ENCODE results near the gene USP36. TPM values are rescaled to one million over a fixed set of nuclear protein-coding genes. Genes with fewer than 3 reads are reported as not detected.
"Not testable (repeated sequence)": the region's sequence is repeated elsewhere in the genome, so short reads cannot be mapped to it uniquely, and the experiment has no call there.

The USP36 gene
- total and polyA plus RNA-seq, 7 donors = 14.0 to 40.5 (median 24.2) TPM

- Histone ChIP-seq H3K4me3 (peak overlapping the region; percentile 95), H3K9me3 (no peaks in the 10 kb centered on the region), H3K4me1 (peaks cover 20% of the 10 kb centered on the region), H3K27me3 (ENCODE audit: insufficient read depth in 3 of 3, low read length in 2 of 3) (no peaks in the 10 kb centered on the region), H3K36me3 (ENCODE audit: insufficient read depth in 1 of 2, low read depth in 1 of 2) (no peaks in the 10 kb centered on the region), H3K27ac (peak overlapping the region; percentile 92)
- 2 to 3% (median 2%) methylated on average over 57 to 68 of the region's 68 CpGs for WGBS, 3 donors
- DNase-seq (peak; percentile 60 to 82), ATAC-seq (peak; percentile 9 to 42 (median 33))
- TF ChIP-seq, protein P1, sequence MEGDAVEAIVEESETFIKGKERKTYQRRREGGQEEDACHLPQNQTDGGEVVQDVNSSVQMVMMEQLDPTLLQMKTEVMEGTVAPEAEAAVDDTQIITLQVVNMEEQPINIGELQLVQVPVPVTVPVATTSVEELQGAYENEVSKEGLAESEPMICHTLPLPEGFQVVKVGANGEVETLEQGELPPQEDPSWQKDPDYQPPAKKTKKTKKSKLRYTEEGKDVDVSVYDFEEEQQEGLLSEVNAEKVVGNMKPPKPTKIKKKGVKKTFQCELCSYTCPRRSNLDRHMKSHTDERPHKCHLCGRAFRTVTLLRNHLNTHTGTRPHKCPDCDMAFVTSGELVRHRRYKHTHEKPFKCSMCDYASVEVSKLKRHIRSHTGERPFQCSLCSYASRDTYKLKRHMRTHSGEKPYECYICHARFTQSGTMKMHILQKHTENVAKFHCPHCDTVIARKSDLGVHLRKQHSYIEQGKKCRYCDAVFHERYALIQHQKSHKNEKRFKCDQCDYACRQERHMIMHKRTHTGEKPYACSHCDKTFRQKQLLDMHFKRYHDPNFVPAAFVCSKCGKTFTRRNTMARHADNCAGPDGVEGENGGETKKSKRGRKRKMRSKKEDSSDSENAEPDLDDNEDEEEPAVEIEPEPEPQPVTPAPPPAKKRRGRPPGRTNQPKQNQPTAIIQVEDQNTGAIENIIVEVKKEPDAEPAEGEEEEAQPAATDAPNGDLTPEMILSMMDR (IDR thresholded peaks at IDR 0.05) = no peak
- intact Hi-C loops (cut with DNase I) = loop anchor here (5.0 kb wide), 3 partner anchors 44 to 64 kb away; no protein-coding TSS in a partner anchor
Measured at GRCh38 chr17:78781104-78781892, 59.3 kb downstream of the USP36 start.

DNA sequence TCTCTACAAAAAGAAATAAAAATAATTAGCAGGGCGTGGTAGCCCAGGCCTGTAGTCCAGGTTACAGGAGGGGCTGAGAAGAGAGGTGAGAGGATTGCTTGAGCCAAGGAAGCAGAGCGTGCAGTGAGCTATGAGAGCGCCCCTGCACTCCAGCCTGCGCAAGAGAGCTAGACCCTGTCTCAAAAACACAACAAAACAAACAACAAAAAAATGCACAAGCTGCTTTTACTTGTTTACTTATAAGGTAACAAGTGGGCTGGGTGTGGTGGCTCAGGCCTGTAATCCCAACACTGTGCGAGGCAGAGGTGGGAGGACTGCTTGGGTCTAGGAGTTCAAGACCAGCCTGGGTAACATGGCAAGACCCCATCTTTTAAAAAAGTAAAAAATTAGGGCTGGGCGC is 60.3 kb downstream of the USP36 start:
- Histone ChIP-seq H3K4me1 (peaks cover 29% of the 10 kb centered on the region), H3K27ac (peak overlapping the region; percentile 92), H3K4me3 (peak overlapping the region; percentile 95), H3K27me3 (ENCODE audit: insufficient read depth in 3 of 3, low read length in 2 of 3) (no peaks in the 10 kb centered on the region), H3K36me3 (ENCODE audit: insufficient read depth in 1 of 2, low read depth in 1 of 2) (no peaks in the 10 kb centered on the region), H3K9me3 (no peaks in the 10 kb centered on the region)
- TF ChIP-seq, protein P1 (IDR thresholded peaks at IDR 0.05) = no peak
- DNase-seq (no peak), ATAC-seq (no peak)
- WGBS, 3 donors = 87 to 92% (median 91%) methylated on average over 6 of the region's 6 CpGs
- intact Hi-C loops (cut with DNase I) = loop anchor here (5.0 kb wide), 3 partner anchors 43 to 63 kb away; no protein-coding TSS in a partner anchor

DNA sequence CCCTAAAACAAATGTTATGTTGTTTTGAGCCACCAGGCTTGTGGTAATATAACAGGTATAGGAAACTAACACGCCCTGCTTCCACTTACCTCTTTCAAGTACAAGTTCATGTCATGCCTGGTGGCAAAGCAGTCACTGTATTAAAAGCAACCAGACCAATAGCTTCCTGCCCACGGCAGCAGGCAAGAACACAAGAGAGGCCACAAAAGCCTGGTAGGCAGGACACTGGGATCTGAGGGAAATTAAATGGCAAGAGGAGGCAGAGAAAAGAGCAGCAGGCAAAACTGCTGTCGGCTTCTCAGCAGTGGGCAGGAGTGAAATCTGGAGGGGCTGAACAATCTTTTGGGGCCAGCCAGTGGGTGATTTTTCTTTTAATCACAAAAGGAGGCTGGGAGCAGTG is 60.8 kb downstream of the USP36 start:
- TF ChIP-seq, protein P1 (IDR thresholded peaks at IDR 0.05) = no peak

DNA sequence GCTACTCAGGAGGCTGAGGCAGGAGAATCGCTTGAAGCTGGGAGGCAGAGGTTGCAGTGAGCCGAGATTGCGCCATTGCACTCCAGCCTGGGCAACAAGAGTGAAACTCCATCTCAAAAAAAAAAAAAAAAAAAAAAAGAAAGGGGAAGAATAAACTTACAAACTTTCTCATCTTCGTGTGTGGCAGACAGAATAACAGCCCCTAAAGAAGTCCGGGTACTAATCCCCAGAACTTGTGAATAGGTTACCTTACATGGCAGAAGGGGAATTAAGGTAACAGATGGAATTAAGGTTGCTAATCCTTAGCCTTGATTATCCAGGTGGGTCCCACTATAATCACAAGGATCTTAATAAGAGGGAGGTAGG is 61.3 kb downstream of the USP36 start:
- WGBS, 3 donors = 81 to 83% (median 81%) methylated on average over 5 of the region's 5 CpGs
- H3K27me3 ChIP-seq (ENCODE audit: insufficient read depth in 3 of 3, low read length in 2 of 3); ATAC-seq; intact Hi-C loops (cut with DNase I); H3K9me3 ChIP-seq; H3K36me3 ChIP-seq (ENCODE audit: insufficient read depth in 1 of 2, low read depth in 1 of 2); DNase-seq: not testable (repeated sequence)
- H3K27ac ChIP-seq = peak overlapping the region; percentile 92
- H3K4me1 ChIP-seq = peaks cover 40% of the 10 kb centered on the region
- H3K4me3 ChIP-seq = peak overlapping the region; percentile 95

More for the DNA sequence above, 60.8 kb downstream of the USP36 start:
- DNase-seq = no peak
- peak overlapping the region; percentile 95 for H3K4me3 ChIP-seq
- no peaks in the 10 kb centered on the region for H3K9me3 ChIP-seq
- no peaks in the 10 kb centered on the region for H3K27me3 ChIP-seq (ENCODE audit: insufficient read depth in 3 of 3, low read length in 2 of 3)
- no peaks in the 10 kb centered on the region for H3K36me3 ChIP-seq (ENCODE audit: insufficient read depth in 1 of 2, low read depth in 1 of 2)
- no peak for ATAC-seq
- WGBS, 3 donors = 51 to 66% (median 53%) methylated on average over 3 of the region's 3 CpGs
- intact Hi-C loops (cut with DNase I) = loop anchor here (5.0 kb wide), 3 partner anchors 43 to 63 kb away; no protein-coding TSS in a partner anchor
- H3K27ac ChIP-seq = peak overlapping the region; percentile 92
- H3K4me1 ChIP-seq = peaks cover 34% of the 10 kb centered on the region

DNA sequence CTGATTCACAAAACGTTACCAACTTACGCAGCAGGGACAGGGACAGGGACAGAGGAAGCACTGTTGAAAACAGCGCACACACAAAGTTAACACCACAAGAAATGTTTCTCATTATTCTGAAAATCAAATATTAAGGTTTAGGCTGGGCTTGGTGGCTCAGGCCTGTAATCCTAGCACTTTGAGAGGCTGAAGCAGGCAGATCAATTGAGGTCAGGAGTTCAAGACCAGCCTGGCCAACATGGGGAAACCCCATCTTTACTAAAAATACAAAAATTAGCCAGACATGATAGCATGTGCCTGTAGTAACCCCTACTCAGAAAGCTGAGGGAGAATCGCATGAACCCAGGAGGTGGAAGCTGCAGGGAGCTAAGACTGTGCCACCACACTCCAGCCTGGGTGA is 62.7 kb downstream of the USP36 start:
- intact Hi-C loops (cut with DNase I) = no loop called here
- DNase-seq = no peak
- WGBS, 3 donors = 92 to 96% (median 94%) methylated on average over 4 of the region's 4 CpGs
- peaks cover 47% of the 10 kb centered on the region for H3K4me1 ChIP-seq
- H3K36me3 ChIP-seq (ENCODE audit: insufficient read depth in 1 of 2, low read depth in 1 of 2) = no peaks in the 10 kb centered on the region
- no peak for ATAC-seq
- H3K27me3 ChIP-seq (ENCODE audit: insufficient read depth in 3 of 3, low read length in 2 of 3) = no peaks in the 10 kb centered on the region
- TF ChIP-seq, protein P1 (IDR thresholded peaks at IDR 0.05) = no peak
- no peak overlapping the region for H3K4me3 ChIP-seq
- no peak overlapping the region for H3K27ac ChIP-seq
- H3K9me3 ChIP-seq = no peaks in the 10 kb centered on the region
